Calu3 (cell line): ENCODE data around the gene IL17RC. TPM values are rescaled to one million over a fixed set of nuclear protein-coding genes. Genes with fewer than 3 reads are reported as not detected.

Experiments
- BruUV-seq: library from RNA; stranded (reverse); fragments of 400-500 nt; replicated peaks from 2 replicates; lab custom pipeline; 2021; lab: Mats Ljungman, UMichigan
- CTCF ChIA-PET: fragments of 300-600 bp; sonication (Branson Sonifier 250); formaldehyde crosslinking; loops from one replicate; lab custom pipeline; 2022; ENCODE audit warnings: antibody characterized with exemption; lab: Charles Lee
- DNase-seq: peaks from one replicate; pipeline ENCODE4 v3.0.0; 2022
- H3K27ac Mint-ChIP-seq: one replicate; pipeline ENCODE4 v1.8.0; 2022; ENCODE audit warnings: mixed read lengths; ENCODE audit not compliant: unreplicated experiment
- H3K27me3 Mint-ChIP-seq: one replicate; pipeline ENCODE4 v1.8.0; 2022; ENCODE audit warnings: mixed read lengths; ENCODE audit not compliant: unreplicated experiment
- H3K36me3 Mint-ChIP-seq: one replicate; pipeline ENCODE4 v1.8.0; 2022; ENCODE audit warnings: mild to moderate bottlenecking, moderate library complexity, mixed read lengths; ENCODE audit not compliant: insufficient read depth, unreplicated experiment
- H3K4me1 Mint-ChIP-seq: one replicate; pipeline ENCODE4 v1.8.0; 2022; ENCODE audit warnings: mild to moderate bottlenecking, low read depth, mixed read lengths; ENCODE audit not compliant: unreplicated experiment
- H3K4me3 Mint-ChIP-seq: one replicate; pipeline ENCODE4 v1.8.0; 2022; ENCODE audit warnings: mild to moderate bottlenecking, low read depth, moderate library complexity, mixed read lengths; ENCODE audit not compliant: unreplicated experiment
- H3K9me3 Mint-ChIP-seq: one replicate; pipeline ENCODE4 v1.8.0; 2022; ENCODE audit warnings: low read depth, mixed read lengths; ENCODE audit not compliant: unreplicated experiment
- intact Hi-C: fragments of 100-400 bp; cut with micrococcal nuclease; formaldehyde crosslinking; loops from one replicate; pipeline ENCODE4 v1.10.0; 2022; ENCODE audit not compliant: unreplicated experiment
- total RNA-seq: library from RNA; stranded (reverse); gene quantifications from 2 replicates; pipeline ENCODE4 v1.2.3, GENCODE V29; 2022
- TF ChIP-seq, protein P1 (sequence below): fragments of 200-600 bp; IDR thresholded peaks from one replicate; pipeline ENCODE4 v1.8.0; 2022; ENCODE audit warnings: antibody characterized with exemption; ENCODE audit not compliant: unreplicated experiment

Gene IL17RC
- total RNA-seq, 1 experiment from 2014 or later = 19.1 TPM

DNA sequence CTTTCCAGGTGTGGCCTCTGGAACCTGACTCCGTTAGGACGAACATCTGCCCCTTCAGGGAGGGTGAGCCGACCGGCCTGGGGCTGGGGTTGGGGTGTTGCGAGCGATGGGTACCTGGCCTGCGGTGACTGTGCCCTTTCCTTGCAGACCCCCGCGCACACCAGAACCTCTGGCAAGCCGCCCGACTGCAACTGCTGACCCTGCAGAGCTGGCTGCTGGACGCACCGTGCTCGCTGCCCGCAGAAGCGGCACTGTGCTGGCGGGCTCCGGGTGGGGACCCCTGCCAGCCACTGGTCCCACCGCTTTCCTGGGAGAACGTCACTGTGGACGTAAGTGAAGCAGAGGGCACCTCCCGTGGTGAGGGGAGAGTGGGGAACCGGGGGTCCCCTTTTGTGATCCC lies 11.3 kb downstream of the IL17RC start:
- no peak for DNase-seq
- CTCF ChIA-PET = no interaction called here
- Mint-ChIP-seq H3K36me3 (peaks cover 10% of the 10 kb centered on the region), H3K4me1 (no peaks in the 10 kb centered on the region), H3K4me3 (no peak overlapping the region), H3K9me3 (no peaks in the 10 kb centered on the region), H3K27me3 (no peaks in the 10 kb centered on the region), H3K27ac (no peak overlapping the region)
- intact Hi-C loops = no loop called here
- no TSS peak for BruUV-seq
- TF ChIP-seq, protein P1, sequence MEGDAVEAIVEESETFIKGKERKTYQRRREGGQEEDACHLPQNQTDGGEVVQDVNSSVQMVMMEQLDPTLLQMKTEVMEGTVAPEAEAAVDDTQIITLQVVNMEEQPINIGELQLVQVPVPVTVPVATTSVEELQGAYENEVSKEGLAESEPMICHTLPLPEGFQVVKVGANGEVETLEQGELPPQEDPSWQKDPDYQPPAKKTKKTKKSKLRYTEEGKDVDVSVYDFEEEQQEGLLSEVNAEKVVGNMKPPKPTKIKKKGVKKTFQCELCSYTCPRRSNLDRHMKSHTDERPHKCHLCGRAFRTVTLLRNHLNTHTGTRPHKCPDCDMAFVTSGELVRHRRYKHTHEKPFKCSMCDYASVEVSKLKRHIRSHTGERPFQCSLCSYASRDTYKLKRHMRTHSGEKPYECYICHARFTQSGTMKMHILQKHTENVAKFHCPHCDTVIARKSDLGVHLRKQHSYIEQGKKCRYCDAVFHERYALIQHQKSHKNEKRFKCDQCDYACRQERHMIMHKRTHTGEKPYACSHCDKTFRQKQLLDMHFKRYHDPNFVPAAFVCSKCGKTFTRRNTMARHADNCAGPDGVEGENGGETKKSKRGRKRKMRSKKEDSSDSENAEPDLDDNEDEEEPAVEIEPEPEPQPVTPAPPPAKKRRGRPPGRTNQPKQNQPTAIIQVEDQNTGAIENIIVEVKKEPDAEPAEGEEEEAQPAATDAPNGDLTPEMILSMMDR = no peak

DNA sequence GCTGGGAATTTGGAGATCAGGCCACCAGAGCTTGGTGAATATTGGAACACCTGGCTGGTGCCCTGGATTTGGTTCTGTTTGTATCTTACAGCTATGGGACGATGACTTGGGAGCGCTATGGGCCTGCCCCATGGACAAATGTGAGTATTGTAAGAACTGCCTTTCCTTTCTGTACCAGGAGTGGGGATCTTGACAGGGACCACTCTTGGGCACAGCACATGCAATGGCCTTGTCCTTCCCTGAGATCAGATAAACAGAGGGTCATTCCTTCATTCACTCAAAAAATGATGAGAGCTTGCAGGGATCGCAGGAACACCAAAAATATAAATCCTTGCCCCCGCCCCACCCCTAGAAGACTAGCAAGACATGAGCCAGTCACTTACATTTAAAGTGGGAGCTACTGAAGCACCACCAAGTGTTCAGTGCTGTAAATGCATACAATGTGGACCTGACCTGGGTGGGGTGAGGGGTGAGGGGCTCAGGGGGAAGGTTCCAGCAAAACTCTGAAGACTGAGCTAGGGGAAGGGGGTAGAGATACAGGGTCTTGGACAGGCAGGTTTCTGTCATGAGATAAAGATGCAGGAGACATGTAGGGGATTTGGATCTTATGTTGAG lies 14.0 kb downstream of the IL17RC start:
- no peak overlapping the region for H3K27ac Mint-ChIP-seq
- intact Hi-C loops = loop anchor here (5.0 kb wide), 1 partner anchor 84 kb away; no protein-coding TSS in a partner anchor
- peaks cover 14% of the 10 kb centered on the region for H3K4me1 Mint-ChIP-seq
- no peak overlapping the region for H3K4me3 Mint-ChIP-seq
- no peaks in the 10 kb centered on the region for H3K9me3 Mint-ChIP-seq
- DNase-seq = no peak
- TF ChIP-seq, protein P1 = no peak
- BruUV-seq = no TSS peak
- CTCF ChIA-PET = interaction anchor here (0.6 kb wide), 1 partner anchor 33 kb away, joined by 4 read pairs; no protein-coding TSS in a partner anchor
- no peaks in the 10 kb centered on the region for H3K27me3 Mint-ChIP-seq
- peaks cover 36% of the 10 kb centered on the region for H3K36me3 Mint-ChIP-seq

DNA sequence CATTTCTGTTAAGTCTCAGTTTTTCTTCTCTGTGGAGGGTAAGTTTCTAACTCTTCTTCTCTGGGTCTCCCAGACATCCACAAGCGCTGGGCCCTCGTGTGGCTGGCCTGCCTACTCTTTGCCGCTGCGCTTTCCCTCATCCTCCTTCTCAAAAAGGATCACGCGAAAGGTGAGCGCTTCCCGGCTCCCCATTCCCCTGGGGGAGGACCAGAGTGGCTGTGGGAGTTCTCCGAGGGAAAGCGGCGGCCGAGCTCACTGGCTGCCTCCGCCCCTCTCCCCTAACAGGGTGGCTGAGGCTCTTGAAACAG lies 15.6 kb downstream of the IL17RC start:
- Mint-ChIP-seq H3K27me3 (no peaks in the 10 kb centered on the region), H3K36me3 (peaks cover 36% of the 10 kb centered on the region), H3K4me3 (peak overlapping the region; percentile 93), H3K27ac (peak overlapping the region; percentile 95), H3K4me1 (peaks cover 15% of the 10 kb centered on the region), H3K9me3 (no peaks in the 10 kb centered on the region)
- no TSS peak for BruUV-seq
- TF ChIP-seq, protein P1 = no peak
- DNase-seq = no peak
- intact Hi-C loops = loop anchor here (2.0 to 5.0 kb wide), 2 partner anchors 34 to 85 kb away; no protein-coding TSS in a partner anchor
- CTCF ChIA-PET = interaction anchor here (0.6 to 1.9 kb wide), 10 partner anchors 9 to 1134 kb away, joined by 3 to 20 read pairs (median 3); partner anchors contain the start of gene IL17RC

DNA sequence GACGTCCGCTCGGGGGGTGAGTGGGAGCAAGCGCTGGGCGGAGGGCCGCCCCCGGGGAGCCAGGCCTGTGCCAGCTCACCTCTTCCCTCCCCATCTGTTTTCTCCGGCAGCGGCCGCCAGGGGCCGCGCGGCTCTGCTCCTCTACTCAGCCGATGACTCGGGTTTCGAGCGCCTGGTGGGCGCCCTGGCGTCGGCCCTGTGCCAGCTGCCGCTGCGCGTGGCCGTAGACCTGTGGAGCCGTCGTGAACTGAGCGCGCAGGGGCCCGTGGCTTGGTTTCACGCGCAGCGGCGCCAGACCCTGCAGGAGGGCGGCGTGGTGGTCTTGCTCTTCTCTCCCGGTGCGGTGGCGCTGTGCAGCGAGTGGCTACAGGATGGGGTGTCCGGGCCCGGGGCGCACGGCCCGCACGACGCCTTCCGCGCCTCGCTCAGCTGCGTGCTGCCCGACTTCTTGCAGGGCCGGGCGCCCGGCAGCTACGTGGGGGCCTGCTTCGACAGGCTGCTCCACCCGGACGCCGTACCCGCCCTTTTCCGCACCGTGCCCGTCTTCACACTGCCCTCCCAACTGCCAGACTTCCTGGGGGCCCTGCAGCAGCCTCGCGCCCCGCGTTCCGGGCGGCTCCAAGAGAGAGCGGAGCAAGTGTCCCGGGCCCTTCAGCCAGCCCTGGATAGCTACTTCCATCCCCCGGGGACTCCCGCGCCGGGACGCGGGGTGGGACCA lies 16.1 kb downstream of the IL17RC start:
- BruUV-seq = no TSS peak
- peaks cover 36% of the 10 kb centered on the region for H3K36me3 Mint-ChIP-seq
- H3K27ac Mint-ChIP-seq = peak overlapping the region; percentile 95
- peak overlapping the region; percentile 93 for H3K4me3 Mint-ChIP-seq
- intact Hi-C loops = loop anchor here (2.0 to 5.0 kb wide), 2 partner anchors 34 to 86 kb away; no protein-coding TSS in a partner anchor
- no peaks in the 10 kb centered on the region for H3K9me3 Mint-ChIP-seq
- CTCF ChIA-PET = interaction anchor here (0.5 to 1.9 kb wide), 13 partner anchors 8 to 1135 kb away, joined by 3 to 20 read pairs (median 3); partner anchors contain the start of genes IL17RC and SEC13
- H3K27me3 Mint-ChIP-seq = no peaks in the 10 kb centered on the region
- H3K4me1 Mint-ChIP-seq = peaks cover 15% of the 10 kb centered on the region
- peak; percentile 84 for DNase-seq
- TF ChIP-seq, protein P1 = peak; percentile 38
